Neuron (in vitro differentiated cells): ENCODE measurements around the gene ABT1.

Source experiments
- H2AFZ ChIP-seq: one replicate; pipeline ENCODE4 v1.6.1; 2013; ENCODE audit warnings: low read depth, mild to moderate bottlenecking, inconsistent platforms, low read length, moderate library complexity
- H3K27me3 ChIP-seq: one replicate; pipeline ENCODE4 v1.6.1; 2013; ENCODE audit warnings: low read length; ENCODE audit not compliant: insufficient read depth
- H3K36me3 ChIP-seq: one replicate; pipeline ENCODE4 v1.6.1; 2013; ENCODE audit warnings: low read length; ENCODE audit not compliant: insufficient read depth
- H3K4me1 ChIP-seq: one replicate; pipeline ENCODE4 v1.6.1; 2013; ENCODE audit warnings: low read length; ENCODE audit not compliant: insufficient read depth
- H3K4me3 ChIP-seq: 2 replicates; pipeline ENCODE4 v1.5.1; 2013; ENCODE audit warnings: mild to moderate bottlenecking, low read length, moderate library complexity
- H3K9me3 ChIP-seq: one replicate; pipeline ENCODE4 v1.6.1; 2013; ENCODE audit warnings: low read length

ABT1 gene

GRCh38 chr6:26561533-26562466 is 35.0 kb upstream of the ABT1 start:
- Histone ChIP-seq H3K36me3 (no peaks in the 10 kb centered on the region), H3K4me3 (no peak overlapping the region), H3K9me3 (no peaks in the 10 kb centered on the region), H2AFZ (no peak overlapping the region), H3K27me3 (no peaks in the 10 kb centered on the region), H3K4me1 (no peaks in the 10 kb centered on the region)

GRCh38 chr6:26563488-26563887 is 33.3 kb upstream of the ABT1 start:
- Histone ChIP-seq H3K4me3 (no peak overlapping the region), H3K36me3 (no peaks in the 10 kb centered on the region), H3K9me3 (no peaks in the 10 kb centered on the region), H2AFZ (no peak overlapping the region), H3K4me1 (no peaks in the 10 kb centered on the region), H3K27me3 (no peaks in the 10 kb centered on the region)

DNA sequence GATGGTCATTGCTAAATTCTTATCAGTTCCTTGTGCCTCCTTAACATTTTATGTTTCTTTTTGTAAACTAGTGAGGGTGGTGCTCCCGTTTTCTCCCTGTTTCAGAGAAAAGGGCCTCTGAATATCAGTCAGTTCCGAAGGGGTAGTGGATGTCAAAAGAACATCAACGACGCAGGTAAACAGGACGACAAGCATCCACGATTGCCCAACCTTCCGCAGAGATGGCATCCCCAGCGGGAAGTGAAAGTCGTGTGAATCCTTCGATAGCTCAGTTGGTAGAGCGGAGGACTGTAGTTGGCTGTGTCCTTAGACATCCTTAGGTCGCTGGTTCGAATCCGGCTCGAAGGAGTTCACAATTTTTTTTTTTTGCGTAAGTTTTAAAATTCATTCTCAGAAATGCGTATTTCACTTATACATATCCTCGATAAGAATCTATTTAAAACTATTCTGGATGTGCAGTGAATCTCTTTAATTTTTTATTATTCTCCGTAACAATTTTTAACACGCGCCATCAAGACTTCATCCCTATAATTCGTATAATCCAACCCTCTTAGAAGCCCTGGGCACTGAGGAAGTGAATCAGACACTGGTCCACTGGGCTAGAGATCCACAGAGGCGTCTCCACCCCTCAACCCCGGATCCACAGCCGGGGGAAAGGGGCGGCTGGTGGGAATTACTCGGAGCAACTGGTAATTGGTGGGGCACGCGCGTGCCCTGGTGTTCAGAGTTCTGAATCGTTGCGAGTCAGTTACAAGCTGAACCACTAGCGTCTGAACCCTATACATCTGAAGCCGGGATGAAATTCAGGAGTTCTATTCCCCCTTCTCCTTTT is 27.9 kb upstream of the ABT1 start:
- Histone ChIP-seq H3K4me1 (no peaks in the 10 kb centered on the region), H3K4me3 (peak overlapping the region; percentile 94), H2AFZ (peak overlapping the region; percentile 49), H3K9me3 (no peaks in the 10 kb centered on the region), H3K27me3 (no peaks in the 10 kb centered on the region), H3K36me3 (no peaks in the 10 kb centered on the region)

GRCh38 chr6:26569433-26569764 is 27.4 kb upstream of the ABT1 start:
- no peaks in the 10 kb centered on the region for H3K9me3 ChIP-seq
- H3K36me3 ChIP-seq, result no peaks in the 10 kb centered on the region
- no peak overlapping the region for H2AFZ ChIP-seq
- H3K27me3 ChIP-seq, result no peaks in the 10 kb centered on the region
- peak overlapping the region; percentile 94 for H3K4me3 ChIP-seq
- H3K4me1 ChIP-seq, result no peaks in the 10 kb centered on the region

DNA sequence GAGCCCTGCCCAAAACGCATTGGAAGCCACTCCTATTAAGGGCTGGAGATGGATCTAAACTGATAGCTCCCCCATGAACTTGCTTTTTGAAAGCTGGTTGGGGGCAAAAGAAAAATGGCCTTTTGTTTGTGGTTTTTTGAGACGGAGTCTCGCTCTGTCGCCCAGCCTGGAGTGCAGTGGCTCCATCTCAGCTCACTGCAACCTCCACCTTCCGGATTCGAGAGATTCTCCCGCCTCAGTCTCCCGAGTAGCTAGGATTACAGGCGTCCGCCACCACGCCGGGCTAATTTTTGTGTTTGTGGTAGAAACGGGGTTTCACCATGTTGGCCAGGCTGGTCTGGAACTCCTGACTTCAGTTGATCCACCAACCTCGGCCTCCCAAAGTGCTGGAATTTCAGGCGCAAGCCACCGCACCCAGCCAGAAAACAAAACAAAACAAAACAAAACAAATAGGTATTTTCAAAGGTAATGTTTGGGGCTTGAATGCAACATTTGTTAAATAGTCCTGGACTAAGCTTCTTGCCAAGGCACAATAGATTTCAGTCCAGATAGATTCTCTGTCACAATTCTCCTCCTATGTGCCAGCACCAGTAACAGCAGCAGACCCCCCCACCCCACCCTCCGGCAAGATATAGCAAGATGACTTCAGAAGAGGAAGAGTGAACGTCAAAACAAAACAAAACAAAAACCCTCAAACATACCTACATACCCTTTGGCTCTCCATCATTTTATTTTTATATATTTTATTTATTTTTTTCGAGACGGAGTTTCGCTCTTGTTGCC is 26.5 kb upstream of the ABT1 start:
- Histone ChIP-seq H3K36me3 (no peaks in the 10 kb centered on the region), H3K4me3 (no peak overlapping the region), H3K27me3 (peaks cover 2% of the 10 kb centered on the region), H2AFZ (no peak overlapping the region), H3K9me3 (no peaks in the 10 kb centered on the region), H3K4me1 (no peaks in the 10 kb centered on the region)

- H3K27me3 ChIP-seq, result peaks cover 14% of the 10 kb centered on the region
- H2AFZ ChIP-seq, result peak overlapping the region; percentile 94
- H3K4me3 ChIP-seq, result peak overlapping the region; percentile 84
- H3K9me3 ChIP-seq, result no peaks in the 10 kb centered on the region
- no peaks in the 10 kb centered on the region for H3K4me1 ChIP-seq
- no peaks in the 10 kb centered on the region for H3K36me3 ChIP-seq
Observed at GRCh38 chr6:26571592-26572296, 25.0 kb upstream of the ABT1 start.

GRCh38 chr6:26575494-26575939 is 21.2 kb upstream of the ABT1 start:
- Histone ChIP-seq H3K4me3 (no peak overlapping the region), H2AFZ (no peak overlapping the region), H3K36me3 (no peaks in the 10 kb centered on the region), H3K4me1 (no peaks in the 10 kb centered on the region), H3K9me3 (peaks cover 5% of the 10 kb centered on the region), H3K27me3 (peaks cover 24% of the 10 kb centered on the region)

GRCh38 chr6:26576407-26576843 is 20.3 kb upstream of the ABT1 start:
- H2AFZ ChIP-seq, result no peak overlapping the region
- peaks cover 24% of the 10 kb centered on the region for H3K27me3 ChIP-seq
- no peak overlapping the region for H3K4me3 ChIP-seq
- no peaks in the 10 kb centered on the region for H3K36me3 ChIP-seq
- H3K9me3 ChIP-seq, result peaks cover 5% of the 10 kb centered on the region
- no peaks in the 10 kb centered on the region for H3K4me1 ChIP-seq

DNA sequence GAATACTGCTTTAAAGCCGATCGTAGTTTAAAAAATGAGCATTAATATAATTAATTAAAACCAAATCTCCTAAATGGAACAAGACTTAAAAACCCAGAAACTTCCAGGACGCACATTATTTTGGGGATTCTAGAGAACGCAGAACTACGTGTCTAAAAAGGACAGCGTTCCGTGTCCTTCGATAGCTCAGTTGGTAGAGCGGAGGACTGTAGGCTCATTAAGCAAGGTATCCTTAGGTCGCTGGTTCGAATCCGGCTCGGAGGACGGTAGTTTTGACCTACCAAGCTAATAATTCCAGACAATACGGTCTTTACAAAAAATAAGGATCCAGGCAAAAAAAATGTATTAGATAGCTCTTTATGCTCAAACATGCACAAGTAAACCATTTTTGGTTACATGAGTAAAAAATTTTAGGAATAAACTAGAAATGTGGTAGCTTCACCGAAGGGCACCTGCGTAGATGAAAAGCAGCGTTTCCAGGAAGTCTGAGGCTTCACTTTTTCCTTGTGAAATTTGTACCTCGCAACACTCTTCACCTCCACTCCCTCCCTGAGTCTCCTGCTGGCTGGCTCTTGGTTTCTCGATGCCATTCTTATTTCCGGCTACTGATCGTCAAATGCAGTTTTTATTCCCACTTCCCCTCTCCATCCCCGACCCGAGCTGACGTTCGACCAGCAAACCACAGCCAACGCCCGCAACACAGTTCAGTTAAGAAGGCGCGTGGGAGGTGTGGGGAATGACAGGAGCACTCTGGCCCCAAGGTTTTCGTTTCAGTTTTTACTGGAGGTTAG is 19.6 kb upstream of the ABT1 start:
- Histone ChIP-seq H3K4me3 (peak overlapping the region; percentile 13), H3K27me3 (peaks cover 24% of the 10 kb centered on the region), H3K36me3 (no peaks in the 10 kb centered on the region), H2AFZ (no peak overlapping the region), H3K4me1 (no peaks in the 10 kb centered on the region), H3K9me3 (peaks cover 5% of the 10 kb centered on the region)

GRCh38 chr6:26577720-26578072 is 19.1 kb upstream of the ABT1 start:
- peaks cover 5% of the 10 kb centered on the region for H3K9me3 ChIP-seq
- H3K36me3 ChIP-seq, result no peaks in the 10 kb centered on the region
- no peaks in the 10 kb centered on the region for H3K4me1 ChIP-seq
- H3K27me3 ChIP-seq, result peaks cover 24% of the 10 kb centered on the region
- H2AFZ ChIP-seq, result no peak overlapping the region
- H3K4me3 ChIP-seq, result peak overlapping the region; percentile 13

- H3K36me3 ChIP-seq, result no peaks in the 10 kb centered on the region
- peaks cover 5% of the 10 kb centered on the region for H3K9me3 ChIP-seq
- H3K4me3 ChIP-seq, result no peak overlapping the region
- H3K27me3 ChIP-seq, result peaks cover 24% of the 10 kb centered on the region
- no peaks in the 10 kb centered on the region for H3K4me1 ChIP-seq
- H2AFZ ChIP-seq, result no peak overlapping the region
Observed at GRCh38 chr6:26578279-26578678, 18.5 kb upstream of the ABT1 start.

- no peaks in the 10 kb centered on the region for H3K4me1 ChIP-seq
- H3K27me3 ChIP-seq, result peaks cover 24% of the 10 kb centered on the region
- no peak overlapping the region for H2AFZ ChIP-seq
- no peak overlapping the region for H3K4me3 ChIP-seq
- H3K9me3 ChIP-seq, result peaks cover 5% of the 10 kb centered on the region
- no peaks in the 10 kb centered on the region for H3K36me3 ChIP-seq
Observed at GRCh38 chr6:26578741-26579140, 18.0 kb upstream of the ABT1 start.
